Measurements from ENCODE around the gene GGNBP2.
A peak's percentile ranks its signal among the peaks of the same experiment; 100 is the strongest.

The GGNBP2 gene

GRCh38 chr17:36628576-36628975, 83.9 kb downstream of the GGNBP2 start:
- Histone ChIP-seq H3K27me3 (ENCODE audit: control insufficient read depth, low read length) (no peaks in the 10 kb centered on the region), H3K36me3 (ENCODE audit: control insufficient read depth, low read length) (no peaks in the 10 kb centered on the region), H4K20me1 (ENCODE audit: control insufficient read depth, insufficient read depth, low read depth, low read length) (no peaks in the 10 kb centered on the region), H3K4me1 (ENCODE audit: control insufficient read depth, low read length) (peaks cover 4% of the 10 kb centered on the region; the same call in 1 of the 2 replicates), H3K9me3 (ENCODE audit: control insufficient read depth, insufficient read depth, low read length) (no peaks in the 10 kb centered on the region), H3K4me3 (ENCODE audit: low read length) (no peak overlapping the region), H3F3A (ENCODE audit: control insufficient read depth, insufficient read depth) (no peaks in the 10 kb centered on the region), H3K27ac (ENCODE audit: low read depth, low read length) (no peak overlapping the region), H3K4me2 (ENCODE audit: low read length) (no peak overlapping the region), H3K79me2 (ENCODE audit: control insufficient read depth, low read length) (no peaks in the 10 kb centered on the region), H3K9me2 (replicated peaks; ENCODE audit: control insufficient read depth, low read length) (no peaks in the 10 kb centered on the region)
- TF ChIP-seq EZH2phosphoT487 (IDR thresholded peaks at IDR 0.05; ENCODE audit: borderline replicate concordance, low read length) = no peak
- no peak for TF ChIP-seq CTCF (IDR thresholded peaks at IDR 0.05; ENCODE audit: low read depth, low read length, poor library complexity, severe bottlenecking)

- Histone ChIP-seq H3K4me3 (ENCODE audit: low read length) (no peak overlapping the region), H3K4me1 (ENCODE audit: control insufficient read depth, low read length) (peaks cover 4% of the 10 kb centered on the region; the same call in 1 of the 2 replicates), H3K36me3 (ENCODE audit: control insufficient read depth, low read length) (no peaks in the 10 kb centered on the region), H3K9me2 (replicated peaks; ENCODE audit: control insufficient read depth, low read length) (no peaks in the 10 kb centered on the region), H3K9me3 (ENCODE audit: control insufficient read depth, insufficient read depth, low read length) (no peaks in the 10 kb centered on the region), H3K27me3 (ENCODE audit: control insufficient read depth, low read length) (no peaks in the 10 kb centered on the region), H3K79me2 (ENCODE audit: control insufficient read depth, low read length) (no peaks in the 10 kb centered on the region), H3K4me2 (ENCODE audit: low read length) (no peak overlapping the region), H3K27ac (ENCODE audit: low read depth, low read length) (no peak overlapping the region), H3F3A (ENCODE audit: control insufficient read depth, insufficient read depth) (no peaks in the 10 kb centered on the region), H4K20me1 (ENCODE audit: control insufficient read depth, insufficient read depth, low read depth, low read length) (no peaks in the 10 kb centered on the region)
- TF ChIP-seq EZH2phosphoT487 (IDR thresholded peaks at IDR 0.05; ENCODE audit: borderline replicate concordance, low read length) (no peak), CTCF (IDR thresholded peaks at IDR 0.05; ENCODE audit: low read depth, low read length, poor library complexity, severe bottlenecking) (peak; percentile 99)
These were observed 84.6 kb downstream of the GGNBP2 start for GRCh38 chr17:36629252-36629847.

- Histone ChIP-seq H3K36me3 (ENCODE audit: control insufficient read depth, low read length) (no peaks in the 10 kb centered on the region), H3K9me2 (replicated peaks; ENCODE audit: control insufficient read depth, low read length) (no peaks in the 10 kb centered on the region), H3K27me3 (ENCODE audit: control insufficient read depth, low read length) (no peaks in the 10 kb centered on the region), H3K4me1 (ENCODE audit: control insufficient read depth, low read length) (peaks cover 4% of the 10 kb centered on the region; the same call in 1 of the 2 replicates), H3F3A (ENCODE audit: control insufficient read depth, insufficient read depth) (no peaks in the 10 kb centered on the region), H3K9me3 (ENCODE audit: control insufficient read depth, insufficient read depth, low read length) (no peaks in the 10 kb centered on the region), H3K4me3 (ENCODE audit: low read length) (no peak overlapping the region), H3K79me2 (ENCODE audit: control insufficient read depth, low read length) (no peaks in the 10 kb centered on the region), H4K20me1 (ENCODE audit: control insufficient read depth, insufficient read depth, low read depth, low read length) (no peaks in the 10 kb centered on the region), H3K4me2 (ENCODE audit: low read length) (no peak overlapping the region), H3K27ac (ENCODE audit: low read depth, low read length) (no peak overlapping the region)
- TF ChIP-seq CTCF (IDR thresholded peaks at IDR 0.05; ENCODE audit: low read depth, low read length, poor library complexity, severe bottlenecking) (no peak), EZH2phosphoT487 (IDR thresholded peaks at IDR 0.05; ENCODE audit: borderline replicate concordance, low read length) (no peak)
These were observed 85.3 kb downstream of the GGNBP2 start for GRCh38 chr17:36629970-36630502.

Data from DOHH2 (cell line).